ENCODE measurements around the gene TREH. TPM values are rescaled to one million over a fixed set of nuclear protein-coding genes. Genes with fewer than 3 reads are reported as not detected.
A peak's percentile ranks its signal among the peaks of the same experiment; 100 is the strongest.
"Not testable (repeated sequence)": the region's sequence is repeated elsewhere in the genome, so short reads cannot be mapped to it uniquely, and the experiment has no call there.

TREH gene
- total RNA-seq, 1 experiment from 2014 or later = 0.21 TPM

- no peaks in the 10 kb centered on the region for H3K9me3 Mint-ChIP-seq (ENCODE audit: low read depth, unreplicated experiment)
- CTCF ChIA-PET = interaction anchor here (0.8 to 1.2 kb wide), 13 partner anchors 10 to 309 kb away, joined by 3 to 6 read pairs (median 4); partner anchors contain the start of genes BCL9L and TREH
- peaks cover 3% of the 10 kb centered on the region for H3K36me3 Mint-ChIP-seq (ENCODE audit: insufficient read depth, unreplicated experiment)
- no peaks in the 10 kb centered on the region for H3K4me1 Mint-ChIP-seq (ENCODE audit: low read depth, unreplicated experiment)
- H3K4me3 Mint-ChIP-seq (ENCODE audit: low read depth, unreplicated experiment) = peak overlapping the region; percentile 58
- intact Hi-C loops (cut with micrococcal nuclease; ENCODE audit: unreplicated experiment) = loop anchor here (10.0 kb wide), 1 partner anchor 265 kb away; the partner anchor contains the start of gene UPK2
- TF ChIP-seq, protein P1, sequence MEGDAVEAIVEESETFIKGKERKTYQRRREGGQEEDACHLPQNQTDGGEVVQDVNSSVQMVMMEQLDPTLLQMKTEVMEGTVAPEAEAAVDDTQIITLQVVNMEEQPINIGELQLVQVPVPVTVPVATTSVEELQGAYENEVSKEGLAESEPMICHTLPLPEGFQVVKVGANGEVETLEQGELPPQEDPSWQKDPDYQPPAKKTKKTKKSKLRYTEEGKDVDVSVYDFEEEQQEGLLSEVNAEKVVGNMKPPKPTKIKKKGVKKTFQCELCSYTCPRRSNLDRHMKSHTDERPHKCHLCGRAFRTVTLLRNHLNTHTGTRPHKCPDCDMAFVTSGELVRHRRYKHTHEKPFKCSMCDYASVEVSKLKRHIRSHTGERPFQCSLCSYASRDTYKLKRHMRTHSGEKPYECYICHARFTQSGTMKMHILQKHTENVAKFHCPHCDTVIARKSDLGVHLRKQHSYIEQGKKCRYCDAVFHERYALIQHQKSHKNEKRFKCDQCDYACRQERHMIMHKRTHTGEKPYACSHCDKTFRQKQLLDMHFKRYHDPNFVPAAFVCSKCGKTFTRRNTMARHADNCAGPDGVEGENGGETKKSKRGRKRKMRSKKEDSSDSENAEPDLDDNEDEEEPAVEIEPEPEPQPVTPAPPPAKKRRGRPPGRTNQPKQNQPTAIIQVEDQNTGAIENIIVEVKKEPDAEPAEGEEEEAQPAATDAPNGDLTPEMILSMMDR (IDR thresholded peaks at IDR 0.05; ENCODE audit: unreplicated experiment) = peak; percentile 89
- no TSS peak for BruUV-seq (replicated peaks)
- no peaks in the 10 kb centered on the region for H3K27me3 Mint-ChIP-seq (ENCODE audit: unreplicated experiment)
- peak; percentile 96 for DNase-seq
- H3K27ac Mint-ChIP-seq (ENCODE audit: unreplicated experiment) = no peak overlapping the region
Observed at GRCh38 chr11:118689852-118690552, 10.6 kb upstream of the TREH start.

DNA sequence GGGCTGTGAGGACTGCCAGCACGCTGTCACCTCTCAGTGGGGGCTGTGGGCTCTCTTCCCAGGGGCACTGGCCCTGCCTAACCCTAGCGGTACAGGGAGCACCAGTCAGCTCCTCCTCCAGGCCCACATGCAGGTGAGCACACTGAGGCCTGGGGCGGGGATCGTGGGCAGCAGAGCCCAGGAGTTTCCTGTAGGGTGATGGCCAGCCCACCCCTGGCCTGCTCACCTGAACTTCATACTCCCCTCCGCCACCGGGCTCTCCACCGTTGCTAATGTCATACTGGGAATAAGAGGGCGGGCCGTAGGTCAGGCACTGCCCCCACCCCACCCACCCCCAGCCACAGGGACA, 10.0 kb upstream of the TREH start:
- Mint-ChIP-seq H3K9me3 (ENCODE audit: low read depth, unreplicated experiment) (no peaks in the 10 kb centered on the region), H3K27ac (ENCODE audit: unreplicated experiment) (no peak overlapping the region), H3K27me3 (ENCODE audit: unreplicated experiment) (no peaks in the 10 kb centered on the region), H3K4me3 (ENCODE audit: low read depth, unreplicated experiment) (peak overlapping the region; percentile 58), H3K36me3 (ENCODE audit: insufficient read depth, unreplicated experiment) (peaks cover 3% of the 10 kb centered on the region), H3K4me1 (ENCODE audit: low read depth, unreplicated experiment) (no peaks in the 10 kb centered on the region)
- intact Hi-C loops (cut with micrococcal nuclease; ENCODE audit: unreplicated experiment) = loop anchor here (10.0 kb wide), 1 partner anchor 265 kb away; the partner anchor contains the start of gene UPK2
- no TSS peak for BruUV-seq (replicated peaks)
- CTCF ChIA-PET = interaction anchor here (0.6 to 1.2 kb wide), 14 partner anchors 11 to 309 kb away, joined by 3 to 6 read pairs (median 4); partner anchors contain the start of genes BCL9L and TREH
- no peak for DNase-seq
- TF ChIP-seq, protein P1 (IDR thresholded peaks at IDR 0.05; ENCODE audit: unreplicated experiment) = no peak

GRCh38 chr11:118688851-118689502, 9.5 kb upstream of the TREH start:
- CTCF ChIA-PET = interaction anchor here (0.6 to 1.1 kb wide), 3 partner anchors 97 to 243 kb away, joined by 3 to 5 read pairs (median 4); partner anchors contain the start of gene BCL9L
- Mint-ChIP-seq H3K27me3 (ENCODE audit: unreplicated experiment) (no peaks in the 10 kb centered on the region), H3K36me3 (ENCODE audit: insufficient read depth, unreplicated experiment) (peaks cover 3% of the 10 kb centered on the region), H3K4me3 (ENCODE audit: low read depth, unreplicated experiment) (no peak overlapping the region), H3K4me1 (ENCODE audit: low read depth, unreplicated experiment) (no peaks in the 10 kb centered on the region), H3K9me3 (ENCODE audit: low read depth, unreplicated experiment) (no peaks in the 10 kb centered on the region), H3K27ac (ENCODE audit: unreplicated experiment) (no peak overlapping the region)
- TF ChIP-seq, protein P1 (IDR thresholded peaks at IDR 0.05; ENCODE audit: unreplicated experiment) = no peak
- BruUV-seq (replicated peaks) = no TSS peak
- intact Hi-C loops (cut with micrococcal nuclease; ENCODE audit: unreplicated experiment) = loop anchor here (10.0 kb wide), 1 partner anchor 266 kb away; the partner anchor contains the start of gene UPK2
- DNase-seq = no peak

DNA sequence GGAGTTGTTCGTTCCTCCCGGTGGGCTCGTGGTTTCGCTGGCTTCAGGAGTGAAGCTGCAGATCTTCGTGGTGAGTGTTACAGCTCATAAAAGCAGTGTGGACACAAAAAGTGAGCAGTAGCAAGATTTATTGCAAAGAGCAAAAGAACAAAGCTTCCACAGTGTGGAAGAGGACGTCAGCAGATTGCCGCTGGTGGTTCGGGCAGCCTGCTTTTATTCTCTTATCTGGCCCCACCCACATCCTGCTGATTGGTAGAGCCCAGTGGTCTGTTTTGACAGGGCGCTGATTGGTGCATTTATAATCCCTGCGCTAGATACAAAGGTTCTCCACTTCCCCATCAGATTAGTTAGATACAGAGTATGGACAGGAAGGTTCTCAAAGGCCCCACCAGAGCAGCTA, 8.9 kb upstream of the TREH start:
- H3K27ac Mint-ChIP-seq (ENCODE audit: unreplicated experiment); DNase-seq; BruUV-seq (replicated peaks); H3K27me3 Mint-ChIP-seq (ENCODE audit: unreplicated experiment); H3K9me3 Mint-ChIP-seq (ENCODE audit: low read depth, unreplicated experiment); H3K4me1 Mint-ChIP-seq (ENCODE audit: low read depth, unreplicated experiment); CTCF ChIA-PET; H3K4me3 Mint-ChIP-seq (ENCODE audit: low read depth, unreplicated experiment); H3K36me3 Mint-ChIP-seq (ENCODE audit: insufficient read depth, unreplicated experiment): not testable (repeated sequence)
- intact Hi-C loops (cut with micrococcal nuclease; ENCODE audit: unreplicated experiment) = loop anchor here (10.0 kb wide), 1 partner anchor 266 kb away; the partner anchor contains the start of gene UPK2
